GM18502 (cell line): ENCODE measurements around the gene MMP14.

Experiments used
- ATAC-seq: cut with Tn5 transposase; IDR thresholded peaks from one replicate; pipeline ENCODE4 v1.9.1; 2021; ENCODE audit warnings: mild to moderate bottlenecking; ENCODE audit not compliant: unreplicated experiment, poor library complexity

MMP14 gene

GRCh38 chr14:22882064-22882463 is 45.7 kb downstream of the MMP14 start:
- ATAC-seq: no peak

DNA sequence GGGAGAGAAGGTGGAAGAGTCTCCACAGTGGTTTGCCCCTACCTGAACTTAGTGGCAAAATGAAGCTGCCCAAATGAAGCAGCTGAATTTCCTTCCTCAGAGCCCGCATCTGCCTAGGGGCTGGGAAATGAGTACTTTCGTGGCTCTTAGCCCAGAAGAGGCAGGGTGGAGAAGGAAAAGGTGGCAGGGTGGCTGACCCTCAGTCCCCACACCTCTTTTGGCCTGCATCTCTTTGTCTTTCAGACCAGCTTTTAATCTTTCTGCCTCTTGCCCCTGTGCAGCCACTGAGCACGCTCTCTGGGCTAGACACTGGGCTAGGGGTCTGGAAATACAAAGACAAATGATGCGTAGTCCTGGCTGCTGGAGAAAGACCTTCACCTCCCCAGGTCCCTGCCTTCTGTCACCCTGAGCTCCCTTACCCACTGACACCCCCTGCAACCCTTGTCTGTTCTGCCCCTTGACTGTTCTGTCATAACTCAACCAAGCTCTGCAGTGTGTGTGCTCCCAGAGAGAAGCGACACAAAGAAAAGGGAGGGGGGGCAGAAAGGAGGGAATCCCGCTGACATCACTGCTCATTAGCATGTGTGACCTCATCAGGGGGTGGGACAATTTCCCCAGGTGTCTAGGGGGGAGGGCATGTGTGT is 46.3 kb downstream of the MMP14 start:
- ATAC-seq: no peak

DNA sequence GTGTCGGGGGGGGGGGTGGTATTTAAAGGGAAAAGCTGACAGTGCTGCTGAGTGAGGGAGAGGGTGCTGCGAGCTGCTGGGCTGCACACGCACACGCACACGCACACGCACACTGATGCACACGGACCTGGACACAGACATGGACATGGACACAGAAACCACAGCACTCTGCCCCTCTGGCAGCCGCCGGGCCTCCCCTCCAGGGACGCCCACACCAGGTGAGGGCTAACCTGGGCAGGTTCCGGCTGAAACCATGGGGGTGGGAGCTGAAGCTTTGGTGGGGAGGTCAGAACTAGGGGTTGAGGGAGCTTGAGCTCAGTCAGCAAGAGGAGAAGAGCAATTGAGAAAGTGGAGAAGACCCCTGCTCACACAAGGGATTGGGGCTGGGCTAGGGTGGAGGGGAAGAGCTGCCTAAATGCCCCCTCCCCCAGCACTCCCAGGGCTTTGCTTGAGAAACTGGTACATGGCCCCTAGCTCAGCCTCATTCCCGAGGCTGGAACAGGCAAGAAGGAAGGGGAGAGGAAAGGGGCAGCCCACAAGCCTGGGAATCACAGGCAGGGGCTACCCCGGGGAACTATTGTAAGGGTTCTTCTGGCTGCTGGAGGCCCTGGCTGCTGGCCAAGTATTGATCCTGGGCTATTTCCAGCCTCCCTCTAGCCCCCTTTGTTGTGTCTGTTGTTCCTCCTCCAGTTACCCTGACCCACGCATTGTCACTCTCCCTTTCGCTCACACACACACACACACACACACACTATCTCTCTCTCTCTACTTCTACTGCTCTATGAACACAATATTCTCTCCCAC is 47.0 kb downstream of the MMP14 start, which contains the start of gene REM2:
REM2 (plus strand) TSS at position 50 of the 804 bp plus-strand sequence; CDS start at position 116, 66 bp downstream.
- ATAC-seq: no peak

GRCh38 chr14:22884076-22884737 is 47.8 kb downstream of the MMP14 start:
- ATAC-seq: no peak

- no peak for ATAC-seq
These were observed 48.5 kb downstream of the MMP14 start for GRCh38 chr14:22884738-22885523.

GRCh38 chr14:22885975-22886374 is 49.6 kb downstream of the MMP14 start:
- ATAC-seq: no peak

- peak; percentile 57 for ATAC-seq
These were observed 50.3 kb downstream of the MMP14 start for GRCh38 chr14:22886500-22887259.

- ATAC-seq: peak; percentile 47
These were observed 51.0 kb downstream of the MMP14 start for GRCh38 chr14:22887260-22887989.

GRCh38 chr14:22887990-22888378 is 51.6 kb downstream of the MMP14 start:
- ATAC-seq: peak; percentile 49

GRCh38 chr14:22888662-22889061 is 52.3 kb downstream of the MMP14 start:
- no peak for ATAC-seq

DNA sequence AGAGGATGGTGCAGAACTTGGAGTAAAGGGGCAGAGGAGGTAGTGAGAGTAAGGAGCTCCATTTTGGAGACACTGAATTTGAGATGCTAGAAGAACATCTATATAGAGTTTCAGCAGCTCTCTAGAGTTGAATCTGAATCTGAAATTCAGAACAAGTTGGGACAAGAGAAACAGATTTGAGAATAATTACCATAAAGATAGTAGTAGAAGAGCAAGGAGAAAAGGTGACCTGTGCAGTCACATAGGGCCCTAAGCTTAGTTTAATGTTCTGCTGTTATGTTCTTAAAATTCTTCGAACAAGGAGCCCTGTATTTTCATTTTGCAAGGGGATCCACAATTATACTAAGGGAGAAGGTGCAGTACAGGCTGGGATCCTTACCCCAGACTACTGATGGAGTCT is 54.0 kb downstream of the MMP14 start:
- ATAC-seq: no peak

DNA sequence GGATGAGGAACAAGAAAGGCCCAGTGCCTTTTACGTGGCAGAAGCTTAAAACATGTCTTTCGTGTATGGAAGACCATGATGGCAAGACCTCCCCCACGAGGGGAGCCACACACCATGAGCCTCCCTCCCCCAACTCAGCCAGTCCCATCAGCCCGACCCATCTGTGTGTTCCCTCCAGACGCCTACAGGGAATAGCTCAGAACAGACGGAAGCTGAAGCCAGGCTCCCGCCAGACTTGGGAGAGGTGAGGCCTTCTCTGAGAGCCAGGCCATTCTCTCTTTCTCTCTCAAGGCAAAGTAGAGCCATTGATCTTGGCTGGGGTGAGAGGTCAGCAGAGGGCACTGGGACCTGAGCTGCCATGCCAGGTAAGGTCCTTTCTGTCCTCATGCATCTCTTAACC is 56.1 kb downstream of the MMP14 start:
- no peak for ATAC-seq

- no peak for ATAC-seq
These were observed 57.3 kb downstream of the MMP14 start for GRCh38 chr14:22893706-22894105.

- no peak for ATAC-seq
These were observed 59.0 kb downstream of the MMP14 start for GRCh38 chr14:22895402-22895801.

- no peak for ATAC-seq
These were observed 60.0 kb downstream of the MMP14 start for GRCh38 chr14:22896356-22896755.

GRCh38 chr14:22896760-22897159 is 60.4 kb downstream of the MMP14 start:
- ATAC-seq: no peak

- no peak for ATAC-seq
These were observed 61.0 kb downstream of the MMP14 start for GRCh38 chr14:22897357-22897756.
